HS-27A (cell line): ENCODE data around the gene RALGDS.

Source experiments
- DNase-seq: peaks from one replicate; pipeline ENCODE4 v3.0.0-alpha.2; 2012; ENCODE audit warnings: low read depth, missing footprints

RALGDS gene

DNA sequence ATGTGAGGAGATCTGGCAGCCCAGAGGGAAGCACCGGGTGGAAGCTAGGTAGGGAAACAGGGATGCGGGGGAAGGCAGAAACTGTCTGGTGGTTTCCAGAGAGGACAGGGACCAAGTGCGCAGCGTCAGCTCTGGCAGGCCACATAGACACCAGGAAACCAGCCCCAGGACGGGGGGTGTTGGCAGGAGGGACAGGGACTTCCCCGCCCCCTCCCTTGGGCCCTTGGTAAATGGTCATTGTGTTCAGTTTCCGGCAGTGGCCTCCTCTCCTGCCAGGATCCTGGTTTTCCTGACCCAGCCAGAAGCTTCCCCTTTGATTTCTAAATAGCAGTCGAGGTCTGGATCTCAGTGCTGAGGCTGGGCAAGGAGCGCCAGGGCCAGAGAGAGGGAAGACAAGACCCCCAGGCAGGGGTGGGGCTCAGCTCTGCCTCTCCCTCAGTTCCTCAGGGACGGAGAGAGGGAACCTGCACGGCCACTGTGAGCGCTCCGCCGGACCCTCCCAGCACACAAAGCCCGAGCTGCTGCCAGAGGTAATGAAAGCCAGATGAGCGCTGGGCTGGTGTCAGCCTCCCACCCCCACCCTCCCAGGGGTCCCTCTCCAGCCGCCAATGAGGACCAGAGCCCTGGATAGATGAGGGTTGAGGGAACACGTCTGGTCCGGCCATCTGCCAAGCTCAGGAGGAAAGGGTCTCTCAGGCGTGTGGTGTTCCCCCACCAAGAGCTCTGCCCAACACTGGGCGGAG, 1.8 kb downstream of the RALGDS start:
- DNase-seq = no peak

DNA sequence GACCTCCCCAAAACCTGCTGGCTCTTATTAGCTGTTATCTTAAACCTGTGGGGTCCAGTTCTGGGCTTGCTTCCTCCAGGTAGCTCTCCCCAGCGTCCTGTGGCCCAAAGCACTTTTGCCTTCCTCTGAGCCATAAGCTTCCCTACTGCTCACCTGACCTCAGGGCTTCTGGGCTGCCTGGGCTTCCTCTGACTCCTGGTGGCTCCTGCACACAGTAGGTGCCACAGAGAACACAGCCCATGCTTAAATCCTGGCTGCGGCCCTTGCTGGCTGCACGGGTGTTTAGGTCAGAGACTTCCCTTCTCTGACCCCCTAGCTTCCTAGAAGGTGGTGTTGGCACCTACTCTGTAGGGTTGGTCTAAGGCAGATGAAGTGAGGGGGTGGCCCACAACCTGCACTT, 2.5 kb downstream of the RALGDS start:
- DNase-seq = no peak

- DNase-seq = no peak
These were observed 2.9 kb downstream of the RALGDS start for GRCh38 chr9:133118179-133118520.

DNA sequence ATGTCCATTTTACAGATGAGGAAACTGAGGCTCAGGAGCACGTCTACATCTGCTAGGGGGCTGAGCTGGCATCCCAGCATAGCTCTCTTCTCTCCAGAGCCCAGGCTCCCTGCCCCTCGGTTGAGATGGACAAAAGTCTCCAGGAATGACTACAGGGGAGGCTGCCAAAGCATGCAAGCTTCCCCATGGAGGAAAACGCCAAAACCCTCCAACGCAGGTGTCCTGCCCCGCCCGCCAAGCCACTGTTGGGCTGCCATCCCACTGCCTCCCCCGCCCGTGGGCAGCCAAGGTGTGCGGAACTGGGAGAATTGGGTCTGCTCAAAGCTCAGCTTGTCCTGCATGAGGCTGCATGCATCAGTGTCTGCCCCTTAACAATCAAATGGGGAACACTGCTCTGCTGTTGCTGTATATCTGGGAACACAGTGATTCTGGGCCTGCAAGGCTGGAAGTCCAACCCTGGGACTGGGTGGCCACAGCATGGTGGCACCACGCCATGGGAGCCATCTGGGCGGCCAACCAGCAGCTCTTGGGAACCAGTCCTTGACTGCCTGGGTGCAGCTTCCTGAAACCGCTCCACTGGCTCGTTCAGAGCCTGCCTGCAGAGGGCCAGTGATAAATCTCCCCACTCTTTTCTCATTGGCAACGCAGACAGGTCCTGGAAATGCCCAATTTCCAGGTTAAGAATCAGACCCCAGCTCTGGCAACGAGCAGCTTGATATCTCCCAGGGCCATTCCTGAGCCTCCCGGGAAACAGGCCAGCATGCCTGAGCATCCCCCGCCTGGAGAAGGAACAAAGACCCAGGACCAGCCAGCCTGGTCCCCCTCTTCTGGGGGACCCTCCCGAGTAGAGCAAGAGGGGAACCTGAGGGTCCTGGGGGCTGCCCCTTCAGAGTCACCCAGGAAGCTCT, 3.5 kb downstream of the RALGDS start:
- DNase-seq = no peak

DNA sequence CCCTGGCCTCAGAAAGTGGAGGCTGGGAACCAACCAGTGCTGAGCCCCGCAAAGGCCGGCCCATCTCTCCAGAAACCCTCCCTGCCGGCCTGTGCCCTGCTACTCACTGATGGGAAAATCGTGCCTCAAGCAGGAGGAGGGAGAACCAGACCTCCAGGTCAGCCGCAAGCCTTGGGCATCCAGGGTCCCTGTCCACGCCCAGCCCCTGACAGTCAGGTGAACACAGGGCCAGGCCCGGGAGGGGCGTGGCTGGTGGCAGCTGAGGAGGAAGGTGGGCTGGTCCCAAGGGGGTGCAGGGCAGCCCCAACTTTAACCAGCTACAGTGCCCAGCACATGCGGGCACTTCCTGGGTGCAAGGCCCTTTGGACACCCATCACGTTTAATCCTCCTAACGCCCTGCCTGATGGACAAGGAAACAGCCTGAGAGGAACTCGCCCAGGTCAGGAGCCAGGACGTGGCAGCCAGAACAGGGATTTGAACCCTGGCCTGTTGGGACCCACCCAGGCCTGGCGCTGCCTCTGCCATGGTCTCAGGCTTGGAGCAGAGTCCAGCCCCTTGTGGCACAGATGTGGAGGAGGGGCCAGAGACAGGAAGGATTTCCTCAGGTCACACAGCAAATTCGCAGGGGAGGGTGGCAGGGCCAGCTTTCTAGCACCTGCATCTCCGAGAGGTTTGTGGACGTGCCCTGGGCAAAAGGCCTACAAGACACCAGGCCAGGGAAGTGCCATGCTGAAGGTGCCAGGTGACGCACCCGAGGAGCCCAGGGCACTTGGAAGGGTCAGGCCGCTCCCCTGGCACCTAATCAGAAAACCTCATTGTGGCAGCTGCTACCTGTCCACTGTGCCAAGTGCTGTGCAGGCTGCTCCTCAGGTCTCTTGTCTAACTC, 4.5 kb downstream of the RALGDS start:
- DNase-seq = no peak

- DNase-seq = no peak
These were observed 5.3 kb downstream of the RALGDS start for GRCh38 chr9:133115604-133116345.

GRCh38 chr9:133114886-133115603, 6.0 kb downstream of the RALGDS start:
- DNase-seq = no peak

- DNase-seq = no peak
These were observed 6.8 kb downstream of the RALGDS start for GRCh38 chr9:133113949-133114885.

DNA sequence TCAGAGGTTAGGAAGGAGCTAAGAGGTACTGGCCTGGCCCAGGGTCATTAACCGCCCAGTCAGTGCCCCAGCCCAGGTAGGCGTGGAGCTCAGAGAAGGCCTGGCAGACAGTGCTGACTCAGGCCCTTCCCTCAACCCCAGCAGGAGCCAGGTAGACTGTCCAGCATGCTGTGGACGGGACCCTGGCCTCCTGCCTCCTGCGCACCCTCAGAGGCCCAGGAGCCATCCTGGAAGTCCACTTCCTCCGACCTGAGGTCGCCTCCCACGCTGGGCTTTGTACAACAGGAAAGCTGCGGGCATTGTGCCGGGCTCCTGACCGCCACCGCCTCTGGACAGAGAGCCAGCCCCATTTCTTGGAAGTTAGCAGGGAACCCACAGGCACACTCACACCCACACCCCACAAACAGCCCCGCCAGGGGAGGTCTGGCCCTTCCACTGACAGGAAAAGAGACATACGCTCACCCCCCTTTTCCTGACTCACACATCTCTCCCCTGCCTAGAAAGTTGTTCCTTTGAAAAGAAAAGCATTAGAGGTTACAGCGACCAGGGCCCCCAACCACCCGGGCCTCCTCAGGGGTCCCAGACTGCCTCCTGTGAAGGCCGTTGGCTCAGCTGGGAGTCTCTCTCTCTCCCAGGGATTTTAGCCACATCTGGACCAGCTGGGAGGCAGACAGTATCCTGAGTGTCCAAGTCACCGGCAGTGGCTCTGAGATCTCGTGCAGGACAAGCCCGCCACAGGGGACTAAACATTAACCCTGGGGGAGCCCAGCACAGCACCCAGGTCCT, 7.7 kb downstream of the RALGDS start:
- no peak for DNase-seq

DNA sequence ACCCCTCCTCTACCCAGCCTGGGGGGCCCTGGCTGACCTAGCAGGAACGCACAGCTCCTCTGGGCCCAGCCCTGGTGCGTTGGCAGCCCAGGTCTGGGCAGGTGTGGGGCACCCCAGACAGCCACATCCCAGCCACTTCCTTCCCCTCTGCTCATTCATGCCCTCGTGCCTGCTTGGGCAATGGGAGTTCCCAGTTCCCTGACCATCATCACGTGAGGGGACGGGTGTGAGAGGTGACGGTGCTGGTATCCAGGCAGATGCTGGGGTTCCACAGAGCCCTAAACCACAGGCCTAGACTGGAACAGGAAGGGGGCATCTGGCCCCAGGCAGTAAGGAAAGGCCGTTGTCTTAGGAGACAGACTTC, 8.4 kb downstream of the RALGDS start:
- DNase-seq = no peak

- no peak for DNase-seq
These were observed 9.0 kb downstream of the RALGDS start for GRCh38 chr9:133111808-133112662.

DNA sequence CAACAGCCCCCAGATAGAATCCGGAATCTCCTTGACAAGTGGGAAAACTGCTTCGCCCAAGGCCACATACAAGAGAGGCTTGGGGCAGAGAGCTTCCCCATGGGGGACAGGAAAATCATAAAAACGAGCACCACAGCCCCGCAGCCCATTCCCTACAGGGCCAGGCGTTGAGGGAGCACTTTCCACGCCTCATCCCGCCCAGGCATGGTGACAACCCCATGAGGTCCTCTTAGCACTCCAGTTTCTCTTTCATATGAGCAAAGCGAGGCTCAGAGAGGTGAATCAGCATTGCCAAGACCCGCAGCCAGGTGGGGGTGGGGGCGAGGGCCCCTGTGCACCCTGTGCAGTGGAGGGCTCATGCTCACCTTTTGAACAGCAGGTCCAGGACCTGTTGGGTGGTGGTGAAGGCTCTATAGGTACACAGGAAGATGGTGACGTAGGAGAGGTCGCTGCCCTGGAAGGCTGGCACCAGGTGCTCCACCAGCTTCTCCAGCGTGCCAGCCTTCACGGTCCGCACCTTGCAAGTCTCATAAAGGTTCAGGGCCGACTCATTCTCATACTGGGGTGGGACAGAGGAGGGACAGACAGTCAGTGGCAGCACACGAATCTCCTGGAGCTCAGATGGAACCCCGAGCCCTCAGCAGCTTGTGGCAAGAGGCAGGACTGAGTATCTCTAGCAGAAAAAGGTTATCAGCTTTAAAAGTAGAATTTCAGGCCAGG, 10.9 kb downstream of the RALGDS start:
- DNase-seq = no peak

DNA sequence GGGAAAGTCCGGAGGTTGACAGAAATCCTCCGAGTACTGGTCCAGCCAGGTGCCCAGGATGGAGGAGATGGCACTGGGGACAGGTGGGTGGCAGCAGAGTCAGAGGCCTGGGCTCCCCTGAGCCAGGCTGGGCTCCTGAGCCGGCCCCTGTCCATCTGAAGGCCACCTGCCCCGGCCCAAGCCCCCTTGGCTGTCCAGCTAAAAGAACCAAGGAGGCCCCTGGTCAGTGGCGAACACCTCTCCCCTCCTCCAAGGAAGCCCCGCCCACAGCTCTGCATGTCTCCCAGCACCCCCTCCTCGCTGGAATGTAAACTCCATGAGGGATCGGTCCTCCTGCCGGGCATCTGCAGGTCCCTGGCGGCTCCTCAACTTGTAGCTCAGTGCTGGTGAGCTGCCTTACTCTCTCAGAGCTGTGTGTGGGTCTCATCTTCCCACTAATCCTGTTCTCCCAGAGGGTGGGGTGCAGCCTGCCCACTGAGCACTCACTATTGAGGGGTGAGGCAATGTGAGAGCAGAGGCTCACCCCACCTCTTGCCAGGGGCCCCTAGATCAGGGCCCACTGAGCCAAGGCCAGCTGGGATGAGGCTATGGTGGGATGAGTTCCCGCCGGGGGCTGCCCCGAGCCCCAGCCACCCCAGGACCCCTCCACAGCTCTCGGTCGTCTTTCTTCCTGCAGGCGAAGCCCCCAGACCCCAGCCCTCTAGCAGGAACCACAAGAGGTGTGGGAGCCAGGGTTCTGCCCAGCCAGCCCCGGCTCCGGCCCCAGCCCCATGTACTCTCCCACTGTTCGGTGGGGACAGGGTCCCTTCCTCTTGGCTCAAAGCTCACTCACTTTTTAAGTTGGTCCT, 12.0 kb downstream of the RALGDS start:
- no peak for DNase-seq

GRCh38 chr9:133107961-133108793, 12.9 kb downstream of the RALGDS start:
- DNase-seq = no peak

GRCh38 chr9:133107245-133107722, 13.8 kb downstream of the RALGDS start:
- DNase-seq = no peak
